Type B pancreatic cell (in vitro differentiated cells): ENCODE results near the gene FADS1. TPM values are rescaled to one million over a fixed set of nuclear protein-coding genes. Genes with fewer than 3 reads are reported as not detected.

Experiments used
- DNase-seq: peaks from one replicate; pipeline ENCODE4 v3.0.0; 2021; ENCODE audit warnings: mixed read lengths; ENCODE audit not compliant: unreplicated experiment; ENCODE audit errors: extremely low spot score
- H3K27ac Mint-ChIP-seq: 2 replicates; pipeline ENCODE4 v1.8.0; 2021; ENCODE audit warnings: mild to moderate bottlenecking, mixed read lengths
- H3K27me3 Mint-ChIP-seq: 2 replicates; pipeline ENCODE4 v1.8.0; 2021; ENCODE audit warnings: mixed read lengths
- H3K36me3 Mint-ChIP-seq: 2 replicates; pipeline ENCODE4 v1.8.0; 2021; ENCODE audit warnings: mixed read lengths
- H3K4me1 Mint-ChIP-seq: one replicate; pipeline ENCODE4 v1.8.0; 2021; ENCODE audit warnings: mixed read lengths; ENCODE audit not compliant: unreplicated experiment
- H3K4me3 Mint-ChIP-seq: 2 replicates; pipeline ENCODE4 v1.8.0; 2021; ENCODE audit warnings: mild to moderate bottlenecking, mixed read lengths
- H3K9me3 Mint-ChIP-seq: 2 replicates; pipeline ENCODE4 v1.8.0; 2021; ENCODE audit warnings: mixed read lengths
- CTCF ChIP-seq: fragments of 200-600 bp; sonication (generic); conservative IDR thresholded peaks from 2 replicates; pipeline ENCODE4 v1.5.0; 2021; ENCODE audit warnings: antibody characterized with exemption, mild to moderate bottlenecking
- total RNA-seq: library from RNA; stranded (reverse); gene quantifications from 2 replicates; pipeline ENCODE4 v1.2.1, GENCODE V29; 2021; ENCODE audit warnings: low replicate concordance

The FADS1 gene
- total RNA-seq, 1 donor from 2014 or later: 90.0 TPM

- Mint-ChIP-seq H3K4me3 (no peak overlapping the region), H3K27me3 (no peaks in the 10 kb centered on the region), H3K27ac (peak overlapping the region; percentile 50), H3K36me3 (peaks cover 9% of the 10 kb centered on the region), H3K9me3 (no peaks in the 10 kb centered on the region), H3K4me1 (peaks cover 10% of the 10 kb centered on the region)
- no peak for DNase-seq
- no peak for TF ChIP-seq CTCF
Observed at GRCh38 chr11:61782299-61782698, 34.5 kb downstream of the FADS1 start.

DNA sequence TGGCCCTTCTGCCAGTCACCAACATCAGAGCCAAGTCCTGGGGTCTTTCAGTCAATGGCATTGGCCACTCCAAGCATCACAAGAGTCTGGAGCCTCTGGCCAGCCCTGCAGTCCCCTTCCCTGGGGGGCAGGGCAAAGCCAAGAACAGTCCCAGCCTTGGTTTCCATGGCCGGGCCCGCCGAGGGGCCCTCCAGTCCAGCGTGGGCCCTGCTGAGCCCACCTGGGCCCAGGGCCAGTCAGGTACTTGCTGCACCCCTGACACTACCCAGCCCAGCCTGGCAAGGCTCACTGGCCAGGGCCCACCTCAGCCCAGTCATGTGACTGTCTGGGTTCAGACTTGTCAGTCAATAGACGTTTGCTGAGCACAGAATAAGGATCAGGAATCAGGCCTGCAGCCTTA, 35.2 kb downstream of the FADS1 start:
- no peak for DNase-seq
- no peak overlapping the region for H3K4me3 Mint-ChIP-seq
- TF ChIP-seq CTCF: no peak
- no peak overlapping the region for H3K27ac Mint-ChIP-seq
- peaks cover 10% of the 10 kb centered on the region for H3K4me1 Mint-ChIP-seq
- no peaks in the 10 kb centered on the region for H3K27me3 Mint-ChIP-seq
- no peaks in the 10 kb centered on the region for H3K9me3 Mint-ChIP-seq
- peaks cover 9% of the 10 kb centered on the region for H3K36me3 Mint-ChIP-seq

- H3K27me3 Mint-ChIP-seq: no peaks in the 10 kb centered on the region
- no peaks in the 10 kb centered on the region for H3K9me3 Mint-ChIP-seq
- peaks cover 10% of the 10 kb centered on the region for H3K4me1 Mint-ChIP-seq
- H3K27ac Mint-ChIP-seq: no peak overlapping the region
- peaks cover 9% of the 10 kb centered on the region for H3K36me3 Mint-ChIP-seq
- no peak for DNase-seq
- H3K4me3 Mint-ChIP-seq: no peak overlapping the region
- no peak for TF ChIP-seq CTCF
Observed at GRCh38 chr11:61780581-61781162, 36.1 kb downstream of the FADS1 start.

- Mint-ChIP-seq H3K4me3 (no peak overlapping the region), H3K27me3 (no peaks in the 10 kb centered on the region), H3K36me3 (peaks cover 8% of the 10 kb centered on the region), H3K27ac (no peak overlapping the region), H3K9me3 (no peaks in the 10 kb centered on the region), H3K4me1 (peaks cover 17% of the 10 kb centered on the region)
- DNase-seq: no peak
- TF ChIP-seq CTCF: no peak
Observed at GRCh38 chr11:61779666-61780525, 36.9 kb downstream of the FADS1 start.

- peaks cover 6% of the 10 kb centered on the region for H3K36me3 Mint-ChIP-seq
- H3K9me3 Mint-ChIP-seq: no peaks in the 10 kb centered on the region
- H3K27me3 Mint-ChIP-seq: no peaks in the 10 kb centered on the region
- DNase-seq: no peak
- peaks cover 18% of the 10 kb centered on the region for H3K4me1 Mint-ChIP-seq
- TF ChIP-seq CTCF: no peak
- H3K4me3 Mint-ChIP-seq: no peak overlapping the region
- no peak overlapping the region for H3K27ac Mint-ChIP-seq
Observed at GRCh38 chr11:61778920-61779650, 37.7 kb downstream of the FADS1 start.
